ENCODE data around the gene SLC44A5. TPM values are rescaled to one million over a fixed set of nuclear protein-coding genes. Genes with fewer than 3 reads are reported as not detected.

Gene SLC44A5
- total RNA-seq, 1 experiment from 2014 or later: 2.4 TPM

- Histone ChIP-seq H3K23me2 (ENCODE audit: insufficient read length, low read depth, low read length, poor library complexity, severe bottlenecking) (no peaks in the 10 kb centered on the region), H4K91ac (ENCODE audit: insufficient read length, low read depth, low read length) (no peak overlapping the region), H3K79me1 (ENCODE audit: insufficient read depth, low read depth, low read length, poor library complexity, severe bottlenecking) (no peaks in the 10 kb centered on the region), H3T11ph (ENCODE audit: low read length) (no peak overlapping the region), H3K9me3 (ENCODE audit: control insufficient read depth, low read depth, low read length) (no peaks in the 10 kb centered on the region), H4K20me1 (ENCODE audit: control insufficient read depth, insufficient read depth, insufficient read length) (no peaks in the 10 kb centered on the region), H3K56ac (ENCODE audit: insufficient read length, low read depth, low read length) (no peak overlapping the region), H3K14ac (ENCODE audit: insufficient read depth, low read length) (no peak overlapping the region), H2BK5ac (ENCODE audit: insufficient read length, low read length) (no peak overlapping the region), H3K4me1 (ENCODE audit: insufficient read depth, low read length) (no peaks in the 10 kb centered on the region), H3K4ac (ENCODE audit: low read depth, low read length) (no peak overlapping the region), H3K27me3 (ENCODE audit: insufficient read depth, low read length) (no peaks in the 10 kb centered on the region), H4K8ac (replicated peaks; ENCODE audit: insufficient read length, low read depth, low read length) (no peak overlapping the region), H2BK20ac (ENCODE audit: low read depth, low read length, poor library complexity, severe bottlenecking) (no peak overlapping the region), H3K18ac (ENCODE audit: insufficient read length, low read depth, low read length) (no peak overlapping the region), H2BK120ac (ENCODE audit: low read depth, low read length, poor library complexity, severe bottlenecking) (no peak overlapping the region), H3K23ac (ENCODE audit: insufficient read length, low read depth, low read length) (no peak overlapping the region), H2BK12ac (ENCODE audit: insufficient read length, low read depth, low read length) (no peak overlapping the region), H3K79me2 (ENCODE audit: insufficient read depth, low read length) (no peaks in the 10 kb centered on the region), H3K4me2 (ENCODE audit: insufficient read depth, insufficient read length, low read length) (no peak overlapping the region), H3K9ac (ENCODE audit: extremely low read depth, insufficient read length, low read length) (no peak overlapping the region), H3K27ac (ENCODE audit: insufficient read length, low read depth, low read length) (no peak overlapping the region), H2AK5ac (ENCODE audit: insufficient read length, low read length) (no peak overlapping the region), H4K5ac (ENCODE audit: insufficient read length, low read depth, low read length) (no peak overlapping the region), H2AFZ (ENCODE audit: low read length) (no peak overlapping the region), H2BK15ac (ENCODE audit: low read depth, low read length) (no peak overlapping the region)
- Mint-ChIP-seq H3K27ac (no peak overlapping the region), H3K9me3 (no peaks in the 10 kb centered on the region), H3K27me3 (ENCODE audit: low read depth) (no peaks in the 10 kb centered on the region), H3K4me3 (no peak overlapping the region), H3K36me3 (ENCODE audit: insufficient read depth in 1 of 3, low read depth in 3 of 3) (no peaks in the 10 kb centered on the region), H3K4me1 (no peaks in the 10 kb centered on the region)
- TF ChIP-seq CTCF (conservative IDR thresholded peaks at IDR 0.05): no peak
- DNase-seq: no peak
Measured at GRCh38 chr1:75214017-75214416, 396.9 kb downstream of the SLC44A5 start.
